ENCODE data around the gene FGGY. TPM values are rescaled to one million over a fixed set of nuclear protein-coding genes. Genes with fewer than 3 reads are reported as not detected.

Gene FGGY
- total RNA-seq, 4 donors from 2014 or later: 12.4 to 17.5 (median 16.1) TPM

DNA sequence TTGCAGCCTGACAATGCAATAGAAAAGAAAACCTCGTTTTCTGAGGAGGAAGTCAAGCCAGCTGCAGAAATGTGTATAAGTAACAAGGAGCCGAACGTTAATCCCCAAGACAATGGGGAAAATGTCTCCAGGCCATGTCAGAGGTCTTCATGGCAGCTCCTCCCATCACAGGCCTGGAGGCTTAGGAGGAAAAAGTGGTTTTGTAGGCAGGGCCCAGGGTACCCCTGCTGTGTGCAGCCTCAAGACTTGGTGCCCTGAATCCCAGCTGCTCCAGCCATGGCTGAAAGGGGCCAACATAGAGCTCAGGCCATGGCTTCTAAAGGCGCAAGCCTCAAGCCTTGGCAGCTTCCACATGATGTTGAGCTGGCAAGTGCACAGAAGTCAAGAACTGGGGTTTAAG is 439.9 kb downstream of the FGGY start:
- WGBS: 89% methylated on average over 3 of the region's 4 CpGs
- no peak overlapping the region for H3K4me3 ChIP-seq
- peaks cover 9% of the 10 kb centered on the region for H3K4me1 ChIP-seq
- no peaks in the 10 kb centered on the region for H3K9me3 ChIP-seq
- TF ChIP-seq POLR2A (IDR thresholded peaks at IDR 0.05): no peak
- TF ChIP-seq EP300 (IDR thresholded peaks at IDR 0.05): no peak
- no peak for TF ChIP-seq POLR2AphosphoS5 (IDR thresholded peaks at IDR 0.05)
- TF ChIP-seq, protein P1, sequence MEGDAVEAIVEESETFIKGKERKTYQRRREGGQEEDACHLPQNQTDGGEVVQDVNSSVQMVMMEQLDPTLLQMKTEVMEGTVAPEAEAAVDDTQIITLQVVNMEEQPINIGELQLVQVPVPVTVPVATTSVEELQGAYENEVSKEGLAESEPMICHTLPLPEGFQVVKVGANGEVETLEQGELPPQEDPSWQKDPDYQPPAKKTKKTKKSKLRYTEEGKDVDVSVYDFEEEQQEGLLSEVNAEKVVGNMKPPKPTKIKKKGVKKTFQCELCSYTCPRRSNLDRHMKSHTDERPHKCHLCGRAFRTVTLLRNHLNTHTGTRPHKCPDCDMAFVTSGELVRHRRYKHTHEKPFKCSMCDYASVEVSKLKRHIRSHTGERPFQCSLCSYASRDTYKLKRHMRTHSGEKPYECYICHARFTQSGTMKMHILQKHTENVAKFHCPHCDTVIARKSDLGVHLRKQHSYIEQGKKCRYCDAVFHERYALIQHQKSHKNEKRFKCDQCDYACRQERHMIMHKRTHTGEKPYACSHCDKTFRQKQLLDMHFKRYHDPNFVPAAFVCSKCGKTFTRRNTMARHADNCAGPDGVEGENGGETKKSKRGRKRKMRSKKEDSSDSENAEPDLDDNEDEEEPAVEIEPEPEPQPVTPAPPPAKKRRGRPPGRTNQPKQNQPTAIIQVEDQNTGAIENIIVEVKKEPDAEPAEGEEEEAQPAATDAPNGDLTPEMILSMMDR (IDR thresholded peaks at IDR 0.05): no peak
- no peaks in the 10 kb centered on the region for H3K36me3 ChIP-seq
- H3K27me3 ChIP-seq: no peaks in the 10 kb centered on the region
- H3K27ac ChIP-seq: no peak overlapping the region
- DNase-seq (ENCODE audit: low spot score in 2 of 2): no peak

DNA sequence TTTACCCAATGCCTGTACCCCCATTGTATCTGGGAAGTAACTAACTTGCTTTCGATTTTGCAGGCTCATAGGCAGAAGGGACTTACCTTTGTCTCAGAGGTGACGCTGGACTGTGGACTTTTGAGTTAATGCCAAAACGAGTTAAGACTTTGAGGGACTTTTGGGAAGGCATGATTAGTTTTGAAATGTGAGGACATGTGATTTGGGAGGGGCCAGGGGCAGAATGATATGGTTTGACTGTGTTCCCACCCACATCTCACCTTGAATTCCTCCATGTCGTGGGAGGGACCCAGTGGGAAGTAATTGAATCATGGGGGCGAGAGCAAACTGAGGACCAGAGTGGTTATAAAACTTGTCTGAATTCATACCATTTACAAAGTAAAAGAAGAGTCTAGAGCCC is 440.7 kb downstream of the FGGY start:
- Histone ChIP-seq H3K4me1 (peaks cover 7% of the 10 kb centered on the region), H3K4me3 (no peak overlapping the region), H3K27ac (no peak overlapping the region), H3K9me3 (no peaks in the 10 kb centered on the region), H3K36me3 (no peaks in the 10 kb centered on the region), H3K27me3 (no peaks in the 10 kb centered on the region)
- WGBS: 79% methylated on average over 5 of the region's 5 CpGs
- no peak for TF ChIP-seq POLR2A (IDR thresholded peaks at IDR 0.05)
- no peak for TF ChIP-seq EP300 (IDR thresholded peaks at IDR 0.05)
- TF ChIP-seq POLR2AphosphoS5 (IDR thresholded peaks at IDR 0.05): no peak
- TF ChIP-seq, protein P1 (IDR thresholded peaks at IDR 0.05): no peak
- DNase-seq (ENCODE audit: low spot score in 2 of 2): no peak

DNA sequence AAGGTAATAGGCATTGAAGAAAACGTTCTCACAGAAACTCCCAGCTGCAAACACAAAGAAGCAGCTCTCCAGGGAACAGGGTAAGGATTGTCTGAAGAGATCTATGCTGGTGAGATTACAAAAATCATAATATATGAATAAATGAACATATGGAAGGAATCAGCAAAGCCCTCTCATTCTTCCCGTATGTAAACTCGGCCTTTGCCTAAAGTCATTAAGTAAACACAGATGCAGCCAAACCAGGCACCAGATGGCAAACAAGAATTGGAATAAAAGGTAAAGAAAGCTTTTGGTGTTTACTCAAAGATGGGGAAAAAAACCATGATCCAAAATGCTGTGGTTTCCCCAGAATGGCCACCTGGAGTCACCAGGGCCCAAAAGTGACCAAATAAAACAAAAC is 441.3 kb downstream of the FGGY start:
- no peak overlapping the region for H3K27ac ChIP-seq
- no peaks in the 10 kb centered on the region for H3K9me3 ChIP-seq
- H3K4me3 ChIP-seq: no peak overlapping the region
- no peaks in the 10 kb centered on the region for H3K36me3 ChIP-seq
- H3K27me3 ChIP-seq: no peaks in the 10 kb centered on the region
- TF ChIP-seq POLR2A (IDR thresholded peaks at IDR 0.05): no peak
- no peak for TF ChIP-seq EP300 (IDR thresholded peaks at IDR 0.05)
- H3K4me1 ChIP-seq: peaks cover 9% of the 10 kb centered on the region
- DNase-seq (ENCODE audit: low spot score in 2 of 2): no peak
- WGBS: 71% methylated on average over 3 of the region's 3 CpGs

DNA sequence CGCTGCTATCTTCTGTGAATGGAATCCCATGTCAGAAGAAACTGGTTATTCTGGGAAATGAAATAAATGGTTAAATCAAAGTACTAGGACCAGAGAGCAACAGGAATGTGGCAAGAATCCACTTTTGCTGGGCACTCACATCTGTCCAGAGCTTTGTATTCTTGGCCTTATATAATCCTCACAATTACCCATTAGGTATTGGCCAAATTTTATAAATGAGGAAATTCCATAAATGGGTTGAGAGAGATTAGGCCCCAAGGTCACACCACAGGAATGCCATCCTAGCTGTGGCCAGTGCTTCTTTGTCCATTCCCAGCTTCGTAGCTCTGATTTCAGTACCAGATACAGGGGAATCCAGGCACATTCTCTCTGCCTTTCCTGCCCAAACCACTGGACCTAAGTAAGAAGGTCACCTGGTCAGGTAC is 441.7 kb downstream of the FGGY start:
- H3K4me3 ChIP-seq: no peak overlapping the region
- H3K4me1 ChIP-seq: peaks cover 14% of the 10 kb centered on the region
- H3K36me3 ChIP-seq: no peaks in the 10 kb centered on the region
- no peaks in the 10 kb centered on the region for H3K9me3 ChIP-seq
- TF ChIP-seq, protein P1 (IDR thresholded peaks at IDR 0.05): no peak
- TF ChIP-seq POLR2A (IDR thresholded peaks at IDR 0.05) (no peak), EP300 (IDR thresholded peaks at IDR 0.05) (no peak), POLR2AphosphoS5 (IDR thresholded peaks at IDR 0.05) (no peak)
- WGBS: 95% methylated on average over 2 of the region's 2 CpGs
- H3K27me3 ChIP-seq: no peaks in the 10 kb centered on the region
- DNase-seq (ENCODE audit: low spot score in 2 of 2): no peak
- no peak overlapping the region for H3K27ac ChIP-seq

DNA sequence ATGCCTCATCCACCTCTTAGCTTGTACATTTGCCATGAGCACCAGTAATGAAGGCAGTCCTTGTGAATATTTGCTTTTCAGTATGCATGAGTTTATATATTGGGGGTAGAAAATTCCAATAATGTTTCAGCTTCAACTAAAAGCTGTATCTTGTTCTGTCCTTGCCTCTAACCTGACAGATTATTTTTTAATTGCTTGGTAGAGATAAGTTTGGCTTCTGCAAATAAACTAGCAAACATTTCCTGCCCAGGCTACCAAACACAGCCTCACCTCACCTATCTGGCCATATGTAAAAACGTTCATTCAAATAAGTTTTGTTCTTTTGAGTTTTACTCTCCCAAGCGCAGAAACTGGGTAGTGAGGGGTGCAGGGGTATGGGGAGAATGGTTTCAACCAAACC is 442.2 kb downstream of the FGGY start:
- no peak overlapping the region for H3K27ac ChIP-seq
- WGBS: 100% methylated on average over 2 of the region's 2 CpGs

More for the DNA sequence above, 442.2 kb downstream of the FGGY start:
- Histone ChIP-seq H3K4me1 (peaks cover 19% of the 10 kb centered on the region), H3K4me3 (no peak overlapping the region), H3K36me3 (no peaks in the 10 kb centered on the region), H3K27me3 (no peaks in the 10 kb centered on the region), H3K9me3 (no peaks in the 10 kb centered on the region)
- no peak for DNase-seq (ENCODE audit: low spot score in 2 of 2)
- TF ChIP-seq, protein P1 (IDR thresholded peaks at IDR 0.05): no peak
- no peak for TF ChIP-seq EP300 (IDR thresholded peaks at IDR 0.05)
- no peak for TF ChIP-seq POLR2A (IDR thresholded peaks at IDR 0.05)
- TF ChIP-seq POLR2AphosphoS5 (IDR thresholded peaks at IDR 0.05): no peak
